BLaER1 (cell line): ENCODE results near the gene R3HDML.

Experiments
- H3K27ac ChIP-seq: shearing (Covaris generic); formaldehyde crosslinking; 2 replicates; pipeline ENCODE4 v1.8.1; 2022
- H3K27me3 ChIP-seq: shearing (Covaris generic); formaldehyde crosslinking; 2 replicates; pipeline ENCODE4 v1.8.1; 2022
- H3K36me3 ChIP-seq: shearing (Covaris generic); formaldehyde crosslinking; 2 replicates; pipeline ENCODE4 v1.8.1; 2022
- H3K4me1 ChIP-seq: shearing (Covaris generic); formaldehyde crosslinking; 2 replicates; pipeline ENCODE4 v1.8.1; 2022
- H3K4me2 ChIP-seq: shearing (Covaris generic); formaldehyde crosslinking; 2 replicates; pipeline ENCODE4 v1.8.1; 2022
- H3K4me3 ChIP-seq: shearing (Covaris generic); formaldehyde crosslinking; 2 replicates; pipeline ENCODE4 v1.8.1; 2022
- H3K9ac ChIP-seq: shearing (Covaris generic); formaldehyde crosslinking; 2 replicates; pipeline ENCODE4 v1.8.1; 2022
- H3K9me3 ChIP-seq: shearing (Covaris generic); formaldehyde crosslinking; 2 replicates; pipeline ENCODE4 v1.8.1; 2022
- H4K20me1 ChIP-seq: shearing (Covaris generic); formaldehyde crosslinking; 2 replicates; pipeline ENCODE4 v1.8.1; 2022
- Cebpa-rat ChIP-seq: shearing (Covaris generic); IDR thresholded peaks from 2 replicates; pipeline ENCODE4 v1.8.1; 2022

The R3HDML gene

DNA sequence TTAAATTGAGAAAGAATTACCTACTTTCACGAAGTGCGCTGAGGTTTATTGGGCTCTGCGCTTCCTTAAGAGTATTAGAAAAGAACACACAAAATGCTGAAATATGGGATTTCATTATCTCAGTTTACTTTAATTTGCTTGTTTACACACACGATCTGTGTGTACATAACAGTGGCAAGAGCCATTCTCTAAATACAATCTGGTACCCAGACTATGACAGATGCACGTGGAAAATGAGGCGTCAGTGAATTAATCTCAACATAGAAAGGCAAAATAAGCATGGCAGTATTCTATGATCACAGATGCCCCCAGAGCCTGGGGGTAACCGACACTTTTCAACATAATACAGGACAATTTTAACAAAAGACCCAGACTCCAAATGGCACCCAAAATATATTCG is 34.1 kb upstream of the R3HDML start:
- Histone ChIP-seq H3K9ac (no peak overlapping the region), H3K36me3 (peaks cover 12% of the 10 kb centered on the region; the same call in 1 of the 2 replicates), H3K27me3 (no peaks in the 10 kb centered on the region), H3K4me1 (no peaks in the 10 kb centered on the region), H3K9me3 (no peaks in the 10 kb centered on the region), H4K20me1 (peaks cover 37% of the 10 kb centered on the region; the same call in 1 of the 2 replicates), H3K4me2 (no peak overlapping the region), H3K4me3 (no peak overlapping the region), H3K27ac (no peak overlapping the region)
- TF ChIP-seq Cebpa-rat: no peak

DNA sequence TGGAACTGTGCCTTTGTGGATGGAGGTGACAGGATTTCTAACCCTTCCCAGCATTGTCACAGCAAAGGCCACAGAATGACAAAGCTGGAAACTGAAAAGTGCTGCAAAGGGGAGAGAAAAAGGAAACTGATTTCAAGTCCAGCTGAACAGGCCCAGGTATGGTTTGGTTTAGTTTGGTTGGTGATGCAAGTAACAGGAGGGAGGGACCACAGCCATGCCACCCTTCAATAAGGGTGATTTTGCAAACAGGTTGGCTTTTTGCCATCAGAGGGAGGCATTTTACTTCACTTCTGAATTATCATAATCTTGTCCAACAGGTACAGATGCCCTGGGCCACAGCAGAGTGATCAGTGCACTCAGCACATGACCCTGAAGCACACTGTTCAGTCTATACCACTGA is 32.5 kb upstream of the R3HDML start:
- no peak overlapping the region for H3K4me3 ChIP-seq
- H4K20me1 ChIP-seq: peaks cover 31% of the 10 kb centered on the region; the same call in 1 of the 2 replicates
- no peak overlapping the region for H3K9ac ChIP-seq
- peaks cover 12% of the 10 kb centered on the region; the same call in 1 of the 2 replicates for H3K36me3 ChIP-seq
- no peak for TF ChIP-seq Cebpa-rat
- no peak overlapping the region for H3K4me2 ChIP-seq
- no peaks in the 10 kb centered on the region for H3K27me3 ChIP-seq
- H3K27ac ChIP-seq: no peak overlapping the region
- H3K4me1 ChIP-seq: peaks cover under 1% of the 10 kb centered on the region; the same call in 1 of the 2 replicates
- no peaks in the 10 kb centered on the region for H3K9me3 ChIP-seq

DNA sequence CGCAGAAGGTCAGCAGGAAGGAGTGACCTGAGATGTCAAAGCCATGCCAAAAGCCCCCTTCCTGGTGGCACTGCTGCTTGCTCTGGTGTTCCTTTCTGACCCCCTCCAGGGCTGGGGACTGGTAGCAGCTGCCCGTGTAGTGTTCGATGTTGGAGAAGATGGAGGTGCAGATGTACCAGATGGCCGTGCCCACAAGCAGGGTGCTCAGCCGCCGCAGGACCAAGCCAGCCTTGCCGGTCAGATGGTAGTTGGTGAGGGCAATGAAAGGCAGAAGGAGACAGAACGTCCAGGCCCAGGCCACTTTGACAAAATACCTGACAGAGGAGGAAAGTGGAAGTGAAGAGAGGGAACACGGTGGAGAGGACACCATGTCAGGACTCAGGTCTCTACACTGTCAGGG is 29.9 kb upstream of the R3HDML start:
- H3K4me3 ChIP-seq: no peak overlapping the region
- no peak for TF ChIP-seq Cebpa-rat
- H3K36me3 ChIP-seq: peaks cover 12% of the 10 kb centered on the region; the same call in 1 of the 2 replicates
- no peaks in the 10 kb centered on the region for H3K9me3 ChIP-seq
- H3K27ac ChIP-seq: no peak overlapping the region
- no peaks in the 10 kb centered on the region for H3K27me3 ChIP-seq
- H4K20me1 ChIP-seq: peaks cover 28% of the 10 kb centered on the region; the same call in 1 of the 2 replicates
- no peak overlapping the region for H3K9ac ChIP-seq
- peaks cover 13% of the 10 kb centered on the region for H3K4me1 ChIP-seq
- no peak overlapping the region for H3K4me2 ChIP-seq

DNA sequence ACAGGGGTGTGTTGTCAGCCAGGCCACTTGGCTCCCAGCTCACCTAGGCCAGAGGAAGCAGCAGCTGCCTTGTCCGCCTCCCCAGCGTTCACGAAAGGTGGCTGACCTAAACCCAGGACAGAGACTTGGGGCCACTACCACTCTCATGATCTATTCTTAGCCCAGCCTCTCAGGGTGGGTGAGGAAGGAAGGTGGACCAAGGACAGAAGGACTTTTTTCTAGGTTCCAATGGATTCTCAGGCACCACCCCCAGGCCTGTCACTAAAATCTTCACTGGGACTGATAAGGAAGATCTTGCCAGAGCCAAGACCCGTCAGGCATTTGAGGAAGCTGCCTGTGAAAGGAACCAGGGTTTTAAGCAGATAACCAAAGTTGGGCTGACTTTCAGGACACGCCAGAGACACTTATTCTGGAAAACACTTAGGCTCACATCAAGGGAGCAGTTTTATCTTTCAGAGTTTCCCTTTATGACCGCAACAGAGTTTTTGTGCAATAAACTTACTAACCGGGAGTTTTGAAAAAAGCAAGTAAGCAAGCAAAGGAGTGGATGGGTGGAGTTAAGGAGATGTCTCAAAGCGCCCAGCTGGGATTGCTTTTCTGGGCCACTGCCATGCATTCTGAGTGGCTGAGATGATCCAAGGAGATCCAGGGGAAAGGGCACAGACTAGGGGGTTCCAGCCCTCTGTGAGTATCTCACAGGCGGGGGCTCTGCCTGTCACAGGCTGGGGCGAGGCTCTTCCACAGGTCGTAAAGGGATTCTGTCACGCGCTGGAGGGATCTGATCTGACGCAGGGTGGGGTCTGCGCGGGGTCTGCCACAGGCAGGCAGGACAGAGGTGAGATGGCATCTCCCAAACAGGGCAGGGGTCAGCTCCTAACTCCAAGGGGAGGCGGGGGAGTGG is 26.8 kb upstream of the R3HDML start:
- Histone ChIP-seq H3K27ac (peak overlapping the region; percentile 79), H3K4me2 (peak overlapping the region; percentile 94), H3K9me3 (no peaks in the 10 kb centered on the region), H4K20me1 (peaks cover 2% of the 10 kb centered on the region; the same call in 1 of the 2 replicates), H3K27me3 (no peaks in the 10 kb centered on the region), H3K4me3 (peak overlapping the region; percentile 91), H3K4me1 (peaks cover 13% of the 10 kb centered on the region), H3K36me3 (peaks cover 12% of the 10 kb centered on the region; the same call in 1 of the 2 replicates), H3K9ac (peak overlapping the region; percentile 88)
- TF ChIP-seq Cebpa-rat: no peak

DNA sequence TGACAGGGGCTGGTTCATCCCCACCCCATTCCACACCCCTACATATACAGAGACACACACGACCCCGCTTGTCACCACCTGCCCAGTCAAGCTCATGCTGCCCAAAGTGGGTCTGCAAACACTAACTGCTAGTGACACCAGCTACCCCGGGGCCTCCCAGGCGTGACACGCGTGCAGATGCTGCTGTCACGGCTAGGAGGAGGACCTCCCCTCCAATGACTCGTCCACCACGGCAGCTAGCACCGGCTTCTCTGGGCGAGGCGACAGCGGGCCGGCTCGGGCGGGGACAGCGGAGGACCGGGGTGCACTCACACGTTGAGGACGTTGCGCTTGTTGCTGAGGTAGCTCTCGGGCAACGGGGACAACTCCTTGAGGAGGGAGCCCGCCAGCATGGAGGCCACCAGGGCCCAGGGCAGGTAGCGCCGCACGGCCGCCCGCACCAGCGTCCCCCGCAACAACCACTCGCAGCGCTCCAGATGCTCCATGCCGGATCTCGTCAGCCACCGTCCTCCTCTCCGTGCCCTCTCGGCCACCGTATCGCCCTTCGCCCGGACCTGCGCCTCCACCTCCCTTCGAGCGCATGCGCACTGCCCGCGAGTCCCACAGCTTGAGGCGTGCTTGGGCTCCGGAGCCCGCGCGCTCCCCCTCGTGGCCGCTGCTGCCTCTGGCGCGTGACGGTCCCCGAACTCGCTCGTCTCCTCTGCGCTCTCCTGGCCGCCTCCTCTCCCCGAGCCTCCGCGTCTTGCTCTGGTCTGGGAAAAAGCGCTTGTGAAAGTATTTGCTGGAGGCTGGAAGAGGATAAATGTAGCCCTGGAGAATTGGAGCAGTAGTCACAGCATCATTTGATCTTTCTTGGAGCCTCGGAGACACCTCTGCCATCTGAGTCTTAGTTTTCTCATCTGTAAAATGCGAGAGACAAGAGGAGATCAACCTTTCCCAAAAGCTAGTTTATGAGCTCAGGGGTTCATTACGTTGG is 25.9 kb upstream of the R3HDML start, which contains the start of gene FITM2:
TSS of gene FITM2 (minus strand) at position 539 of the 976 bp plus-strand sequence. CDS start at position 485, 54 bp downstream.
- peak within 1 kb of the TSS; percentile 79 for H3K27ac ChIP-seq
- H3K4me1 ChIP-seq: peaks cover 13% of the 10 kb centered on the region
- no peaks in the 10 kb centered on the region for H3K27me3 ChIP-seq
- no peaks in the 10 kb centered on the region; the same call in 1 of the 2 replicates for H4K20me1 ChIP-seq
- H3K9ac ChIP-seq: peak within 1 kb of the TSS; percentile 88
- no peaks in the 10 kb centered on the region for H3K9me3 ChIP-seq
- H3K36me3 ChIP-seq: peaks cover 11% of the 10 kb centered on the region; the same call in 1 of the 2 replicates
- peak within 1 kb of the TSS; percentile 91 for H3K4me3 ChIP-seq
- no peak for TF ChIP-seq Cebpa-rat
- peak within 1 kb of the TSS; percentile 94 for H3K4me2 ChIP-seq

DNA sequence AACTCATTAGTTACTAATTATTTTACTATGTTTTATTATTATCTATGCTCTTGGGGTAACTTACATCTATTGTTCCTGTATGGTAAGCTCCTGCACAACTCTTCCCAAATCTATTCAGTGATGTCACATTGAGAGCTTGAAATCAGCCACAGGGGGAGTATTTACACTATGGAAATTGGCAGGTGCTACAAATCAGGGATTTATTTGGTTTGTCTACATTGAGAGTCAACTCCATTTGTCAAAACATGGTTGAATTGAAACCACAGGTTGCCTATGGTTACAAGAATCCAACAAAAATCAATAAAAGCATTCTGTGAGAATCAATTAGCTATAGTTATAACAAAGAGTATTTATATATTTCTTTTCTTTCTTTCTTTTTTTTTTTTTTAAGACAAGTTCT is 22.0 kb upstream of the R3HDML start:
- Histone ChIP-seq H3K27ac (no peak overlapping the region), H3K4me1 (peaks cover 7% of the 10 kb centered on the region), H3K36me3 (no peaks in the 10 kb centered on the region), H3K9ac (no peak overlapping the region), H3K4me3 (no peak overlapping the region), H4K20me1 (no peaks in the 10 kb centered on the region; the same call in 1 of the 2 replicates), H3K4me2 (no peak overlapping the region), H3K27me3 (no peaks in the 10 kb centered on the region), H3K9me3 (no peaks in the 10 kb centered on the region)
- TF ChIP-seq Cebpa-rat: no peak

DNA sequence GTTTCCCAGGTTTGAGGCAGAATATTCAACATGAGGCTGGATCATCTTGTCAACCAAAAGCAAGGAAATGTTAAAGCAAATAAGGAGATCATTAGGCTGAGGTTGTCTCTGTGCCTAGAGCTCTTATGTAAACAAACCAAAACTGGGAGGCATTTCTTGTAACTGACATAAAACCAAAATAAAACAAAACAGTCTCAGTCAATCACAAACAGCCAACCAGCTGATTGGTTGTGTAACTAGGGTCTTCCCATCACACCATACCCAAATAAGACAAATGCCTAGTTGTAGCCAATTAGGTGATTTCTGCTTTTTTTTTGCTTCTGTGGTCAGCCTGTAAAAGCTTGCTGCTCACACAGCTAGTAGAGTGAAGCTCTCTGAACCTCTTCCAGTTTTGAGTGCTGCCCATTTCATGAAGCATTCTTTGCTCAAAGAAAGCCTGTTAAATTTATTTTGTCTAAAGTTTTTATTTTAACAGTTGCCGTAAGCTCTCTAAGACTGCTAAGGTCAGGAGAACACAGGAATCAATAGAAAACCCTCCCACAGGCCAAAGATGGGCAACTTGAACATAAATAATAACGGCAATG is 16.9 kb upstream of the R3HDML start:
- no peak overlapping the region for H3K4me3 ChIP-seq
- no peaks in the 10 kb centered on the region for H4K20me1 ChIP-seq
- H3K36me3 ChIP-seq: no peaks in the 10 kb centered on the region
- no peak overlapping the region for H3K27ac ChIP-seq
- H3K9ac ChIP-seq: no peak overlapping the region
- no peak for TF ChIP-seq Cebpa-rat
- no peaks in the 10 kb centered on the region for H3K4me1 ChIP-seq
- H3K27me3 ChIP-seq: no peaks in the 10 kb centered on the region
- no peak overlapping the region for H3K4me2 ChIP-seq
- H3K9me3 ChIP-seq: no peaks in the 10 kb centered on the region

DNA sequence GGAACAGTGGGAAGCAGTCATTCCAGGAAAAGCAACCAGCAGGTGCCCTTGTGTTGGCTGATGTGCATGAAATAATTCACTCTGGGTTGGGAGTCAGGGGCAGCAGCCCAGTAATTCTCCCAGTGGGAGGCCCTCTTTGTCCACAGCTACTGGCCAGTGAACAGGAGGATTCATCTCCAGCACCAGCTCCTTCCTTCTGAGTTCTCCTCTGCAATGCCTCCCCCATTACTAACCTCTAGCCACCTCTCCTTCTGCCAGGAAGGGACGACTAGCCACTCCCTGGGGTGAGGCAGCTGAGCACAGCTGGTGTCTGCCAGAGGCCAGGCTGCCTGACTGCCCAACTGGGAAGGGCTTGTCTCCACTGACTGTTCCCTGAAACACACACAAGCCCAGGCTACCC is 12.5 kb upstream of the R3HDML start:
- Histone ChIP-seq H3K4me2 (no peak overlapping the region), H3K27me3 (no peaks in the 10 kb centered on the region), H4K20me1 (no peaks in the 10 kb centered on the region), H3K36me3 (no peaks in the 10 kb centered on the region), H3K27ac (no peak overlapping the region), H3K4me3 (no peak overlapping the region), H3K9me3 (no peaks in the 10 kb centered on the region), H3K9ac (no peak overlapping the region), H3K4me1 (peaks cover 8% of the 10 kb centered on the region)
- no peak for TF ChIP-seq Cebpa-rat
